B cell (primary cell): ENCODE measurements around the gene SCFD1.

Source experiments
- EZH2 ChIP-seq: IDR thresholded peaks from 2 replicates; pipeline ENCODE4 v1.6.1; 2012; ENCODE audit warnings: borderline replicate concordance, low read depth, mild to moderate bottlenecking, moderate library complexity, low read length; ENCODE audit not compliant: insufficient read depth, poor library complexity, severe bottlenecking
- TF ChIP-seq, protein P1 (sequence below): fragments of 200-600 bp; IDR thresholded peaks from one replicate; pipeline ENCODE4 v1.8.0; 2022; ENCODE audit warnings: antibody characterized with exemption, mild to moderate bottlenecking

DNA sequence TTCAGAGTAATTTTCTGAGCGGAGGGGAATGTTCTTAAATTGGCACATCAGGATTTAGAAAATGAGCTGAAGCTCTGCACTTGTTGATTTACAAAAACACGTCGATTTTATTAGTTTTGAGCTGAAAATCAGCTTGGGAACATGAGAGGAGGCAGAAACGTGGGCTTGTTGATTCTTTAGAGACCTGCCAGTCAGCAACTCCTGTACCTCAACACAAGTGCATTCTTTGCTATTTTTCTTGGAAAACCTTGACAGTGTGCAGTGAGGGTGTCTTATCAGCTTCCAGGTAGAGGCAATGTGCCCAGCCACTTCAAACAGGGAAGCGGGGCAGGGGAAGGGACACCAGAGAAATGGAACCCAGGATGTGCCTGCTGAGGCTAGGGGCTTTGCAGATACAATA, 149.5 kb downstream of the SCFD1 start:
- TF ChIP-seq, protein P1, sequence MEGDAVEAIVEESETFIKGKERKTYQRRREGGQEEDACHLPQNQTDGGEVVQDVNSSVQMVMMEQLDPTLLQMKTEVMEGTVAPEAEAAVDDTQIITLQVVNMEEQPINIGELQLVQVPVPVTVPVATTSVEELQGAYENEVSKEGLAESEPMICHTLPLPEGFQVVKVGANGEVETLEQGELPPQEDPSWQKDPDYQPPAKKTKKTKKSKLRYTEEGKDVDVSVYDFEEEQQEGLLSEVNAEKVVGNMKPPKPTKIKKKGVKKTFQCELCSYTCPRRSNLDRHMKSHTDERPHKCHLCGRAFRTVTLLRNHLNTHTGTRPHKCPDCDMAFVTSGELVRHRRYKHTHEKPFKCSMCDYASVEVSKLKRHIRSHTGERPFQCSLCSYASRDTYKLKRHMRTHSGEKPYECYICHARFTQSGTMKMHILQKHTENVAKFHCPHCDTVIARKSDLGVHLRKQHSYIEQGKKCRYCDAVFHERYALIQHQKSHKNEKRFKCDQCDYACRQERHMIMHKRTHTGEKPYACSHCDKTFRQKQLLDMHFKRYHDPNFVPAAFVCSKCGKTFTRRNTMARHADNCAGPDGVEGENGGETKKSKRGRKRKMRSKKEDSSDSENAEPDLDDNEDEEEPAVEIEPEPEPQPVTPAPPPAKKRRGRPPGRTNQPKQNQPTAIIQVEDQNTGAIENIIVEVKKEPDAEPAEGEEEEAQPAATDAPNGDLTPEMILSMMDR = no peak
- no peak for TF ChIP-seq EZH2
